SJSA1 (cell line): ENCODE data around the gene PLXNB3. TPM values are rescaled to one million over a fixed set of nuclear protein-coding genes. Genes with fewer than 3 reads are reported as not detected.
A peak's percentile ranks its signal among the peaks of the same experiment; 100 is the strongest.

ENCODE experiments used
- DNase-seq, 2 experiments: peaks; one replicate each; pipeline ENCODE4 v3.0.0-alpha.2; 2015 to 2020; ENCODE audit warnings: low spot score in 2 of 2, low read depth in 1 of 2
- H3K27ac ChIP-seq: fragments of 250-450 bp; sonication (Bioruptor Pico); 2 replicates; pipeline ENCODE4 v1.5.1; 2020; ENCODE audit warnings: mild to moderate bottlenecking, moderate library complexity
- H3K27me3 ChIP-seq: fragments of 250-450 bp; sonication (Bioruptor Pico); replicated peaks from 2 replicates; pipeline ENCODE4 v1.5.1; 2020; ENCODE audit warnings: mild to moderate bottlenecking, moderate library complexity
- H3K36me3 ChIP-seq: fragments of 250-450 bp; sonication (Bioruptor Pico); 2 replicates; pipeline ENCODE4 v1.5.1; 2020; ENCODE audit warnings: mild to moderate bottlenecking
- H3K4me1 ChIP-seq: fragments of 250-450 bp; sonication (Bioruptor Pico); replicated peaks from 2 replicates; pipeline ENCODE4 v1.6.1; 2021; ENCODE audit warnings: mild to moderate bottlenecking
- H3K4me3 ChIP-seq: fragments of 250-450 bp; sonication (Bioruptor Pico); 2 replicates; pipeline ENCODE4 v1.5.1; 2020; ENCODE audit warnings: mild to moderate bottlenecking
- H3K9me3 ChIP-seq: fragments of 250-450 bp; sonication (Bioruptor Pico); replicated peaks from 2 replicates; pipeline ENCODE4 v1.5.1; 2020; ENCODE audit warnings: mild to moderate bottlenecking
- total RNA-seq: library from RNA; depleted of rRNA; stranded (reverse); fragments of >200 nt; shearing (Covaris generic); gene quantifications from 2 replicates; pipeline ENCODE4 v1.2.3, GENCODE V29; 2014; rRNA removed

Gene PLXNB3
- total RNA-seq = 0.03 and 1.3 TPM in 2 replicates

GRCh38 chrX:153763989-153764755 is at the start of gene PLXNB3:
Gene PLXNB3, plus strand, starts transcription at chrX:153764249. Its CDS starts 1,287 bp downstream, at chrX:153765536.
- Histone ChIP-seq H3K27ac (no peak within 1 kb of the TSS), H3K36me3 (no peaks in the 10 kb centered on the region)

GRCh38 chrX:153714256-153714655 is 49.8 kb upstream of the PLXNB3 start:
- no peaks in the 10 kb centered on the region for H3K4me1 ChIP-seq
- H3K27me3 ChIP-seq = no peaks in the 10 kb centered on the region
- peaks cover 25% of the 10 kb centered on the region for H3K36me3 ChIP-seq
- H3K27ac ChIP-seq = no peak overlapping the region
- no peak for DNase-seq
- no peak overlapping the region for H3K4me3 ChIP-seq
- H3K9me3 ChIP-seq = no peaks in the 10 kb centered on the region

More at GRCh38 chrX:153763989-153764755, at the start of gene PLXNB3:
- Histone ChIP-seq H3K4me3 (peak within 1 kb of the TSS; percentile 19; the same call in 1 of the 2 replicates), H3K4me1 (peaks cover 26% of the 10 kb centered on the region), H3K9me3 (no peaks in the 10 kb centered on the region), H3K27me3 (no peaks in the 10 kb centered on the region)
- peak; percentile 50 to 84 for DNase-seq

GRCh38 chrX:153717445-153717844 is 46.6 kb upstream of the PLXNB3 start:
- H3K27me3 ChIP-seq = no peaks in the 10 kb centered on the region
- H3K36me3 ChIP-seq = peaks cover 47% of the 10 kb centered on the region
- 0 out of 2 replicates have a peak, but pooled peaks cover under 1% of the 10 kb centered on the region for H3K4me1 ChIP-seq
- no peak overlapping the region for H3K27ac ChIP-seq
- no peaks in the 10 kb centered on the region for H3K9me3 ChIP-seq
- no peak for DNase-seq
- no peak overlapping the region for H3K4me3 ChIP-seq

DNA sequence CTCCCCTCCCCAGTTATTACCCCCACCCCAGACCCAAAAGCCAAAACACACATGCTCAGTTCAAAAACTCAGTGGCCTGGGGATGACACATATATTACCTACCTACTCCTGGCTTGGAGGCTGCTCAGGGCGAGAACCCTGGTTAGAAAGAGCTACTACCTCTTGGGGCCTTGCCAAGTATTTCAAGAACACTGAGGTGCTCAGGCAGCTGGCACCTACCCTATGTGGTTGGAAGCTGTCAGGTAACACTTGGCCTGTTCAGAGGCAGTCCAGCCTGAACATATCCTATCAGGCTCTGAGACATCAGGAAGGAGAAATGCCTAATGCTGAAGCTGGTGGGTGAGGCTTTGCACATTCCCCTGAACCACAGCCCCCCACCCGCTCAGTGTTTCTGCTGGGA is 44.8 kb upstream of the PLXNB3 start:
- Histone ChIP-seq H3K27me3 (no peaks in the 10 kb centered on the region), H3K4me1 (peaks cover 8% of the 10 kb centered on the region; the same call in 1 of the 2 replicates), H3K27ac (no peak overlapping the region), H3K9me3 (no peaks in the 10 kb centered on the region), H3K36me3 (peaks cover 53% of the 10 kb centered on the region), H3K4me3 (no peak overlapping the region)
- no peak for DNase-seq

DNA sequence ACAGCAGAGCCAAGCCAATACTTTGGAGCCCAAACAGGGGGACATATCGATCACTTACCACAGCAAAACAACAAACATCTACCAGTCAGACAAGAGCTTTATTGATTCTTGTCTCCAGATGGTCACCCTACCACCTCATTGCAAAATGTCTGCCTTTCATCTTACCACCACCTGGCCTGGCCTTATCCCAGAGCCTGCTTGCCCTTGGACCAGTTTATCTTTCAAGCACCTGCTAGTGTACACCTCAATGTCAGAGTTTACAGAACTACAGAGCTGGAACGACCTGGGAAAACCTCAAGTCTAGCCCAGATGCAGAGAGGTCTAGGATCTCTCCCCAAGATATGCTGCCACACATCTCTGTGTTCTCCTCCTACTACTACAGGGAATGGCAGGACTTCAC is 44.3 kb upstream of the PLXNB3 start:
- Histone ChIP-seq H3K36me3 (peaks cover 50% of the 10 kb centered on the region), H3K4me1 (peaks cover 9% of the 10 kb centered on the region), H3K9me3 (no peaks in the 10 kb centered on the region), H3K4me3 (no peak overlapping the region), H3K27me3 (no peaks in the 10 kb centered on the region), H3K27ac (no peak overlapping the region)
- no peak for DNase-seq

- peaks cover 36% of the 10 kb centered on the region for H3K36me3 ChIP-seq
- no peaks in the 10 kb centered on the region for H3K27me3 ChIP-seq
- DNase-seq = no peak
- H3K4me1 ChIP-seq = peaks cover 35% of the 10 kb centered on the region
- peak overlapping the region; percentile 55 for H3K27ac ChIP-seq
- H3K9me3 ChIP-seq = no peaks in the 10 kb centered on the region
- H3K4me3 ChIP-seq = peak overlapping the region; percentile 73
These were observed 41.2 kb upstream of the PLXNB3 start for GRCh38 chrX:153722704-153723350.

GRCh38 chrX:153723351-153724251 is 40.4 kb upstream of the PLXNB3 start:
- H3K27me3 ChIP-seq = no peaks in the 10 kb centered on the region
- peak overlapping the region; percentile 73 for H3K4me3 ChIP-seq
- H3K27ac ChIP-seq = peak overlapping the region; percentile 55
- no peaks in the 10 kb centered on the region for H3K9me3 ChIP-seq
- peaks cover 35% of the 10 kb centered on the region for H3K4me1 ChIP-seq
- H3K36me3 ChIP-seq = peaks cover 35% of the 10 kb centered on the region
- peak in 1 of 2 experiments; percentile 62 for DNase-seq

GRCh38 chrX:153724252-153725038 is 39.6 kb upstream of the PLXNB3 start, which contains the start of the genes ABCD1 and BCAP31:
Gene ABCD1, plus strand, starts transcription at chrX:153724856. Its CDS starts 411 bp downstream, at chrX:153725267.
Gene BCAP31, minus strand, starts transcription at chrX:153724387. Its CDS starts 1,143 bp downstream, at chrX:153723244.
- Histone ChIP-seq H3K36me3 (peaks cover 32% of the 10 kb centered on the region), H3K4me3 (peak within 1 kb of the TSS; percentile 73), H3K27ac (peak within 1 kb of the TSS; percentile 55), H3K4me1 (peaks cover 35% of the 10 kb centered on the region), H3K9me3 (no peaks in the 10 kb centered on the region), H3K27me3 (no peaks in the 10 kb centered on the region)
- DNase-seq = peak; percentile 88 to 90

DNA sequence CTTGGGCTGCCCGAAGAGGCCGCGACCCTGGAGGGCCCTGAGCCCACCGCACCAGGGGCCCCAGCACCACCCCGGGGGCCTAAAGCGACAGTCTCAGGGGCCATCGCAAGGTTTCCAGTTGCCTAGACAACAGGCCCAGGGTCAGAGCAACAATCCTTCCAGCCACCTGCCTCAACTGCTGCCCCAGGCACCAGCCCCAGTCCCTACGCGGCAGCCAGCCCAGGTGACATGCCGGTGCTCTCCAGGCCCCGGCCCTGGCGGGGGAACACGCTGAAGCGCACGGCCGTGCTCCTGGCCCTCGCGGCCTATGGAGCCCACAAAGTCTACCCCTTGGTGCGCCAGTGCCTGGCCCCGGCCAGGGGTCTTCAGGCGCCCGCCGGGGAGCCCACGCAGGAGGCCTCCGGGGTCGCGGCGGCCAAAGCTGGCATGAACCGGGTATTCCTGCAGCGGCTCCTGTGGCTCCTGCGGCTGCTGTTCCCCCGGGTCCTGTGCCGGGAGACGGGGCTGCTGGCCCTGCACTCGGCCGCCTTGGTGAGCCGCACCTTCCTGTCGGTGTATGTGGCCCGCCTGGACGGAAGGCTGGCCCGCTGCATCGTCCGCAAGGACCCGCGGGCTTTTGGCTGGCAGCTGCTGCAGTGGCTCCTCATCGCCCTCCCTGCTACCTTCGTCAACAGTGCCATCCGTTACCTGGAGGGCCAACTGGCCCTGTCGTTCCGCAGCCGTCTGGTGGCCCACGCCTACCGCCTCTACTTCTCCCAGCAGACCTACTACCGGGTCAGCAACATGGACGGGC is 38.8 kb upstream of the PLXNB3 start:
- H3K4me3 ChIP-seq = peak overlapping the region; percentile 73
- peaks cover 25% of the 10 kb centered on the region for H3K36me3 ChIP-seq
- peak overlapping the region; percentile 55; the same call in 1 of the 2 replicates for H3K27ac ChIP-seq
- H3K27me3 ChIP-seq = no peaks in the 10 kb centered on the region
- no peaks in the 10 kb centered on the region for H3K9me3 ChIP-seq
- peaks cover 35% of the 10 kb centered on the region for H3K4me1 ChIP-seq
- DNase-seq = no peak

DNA sequence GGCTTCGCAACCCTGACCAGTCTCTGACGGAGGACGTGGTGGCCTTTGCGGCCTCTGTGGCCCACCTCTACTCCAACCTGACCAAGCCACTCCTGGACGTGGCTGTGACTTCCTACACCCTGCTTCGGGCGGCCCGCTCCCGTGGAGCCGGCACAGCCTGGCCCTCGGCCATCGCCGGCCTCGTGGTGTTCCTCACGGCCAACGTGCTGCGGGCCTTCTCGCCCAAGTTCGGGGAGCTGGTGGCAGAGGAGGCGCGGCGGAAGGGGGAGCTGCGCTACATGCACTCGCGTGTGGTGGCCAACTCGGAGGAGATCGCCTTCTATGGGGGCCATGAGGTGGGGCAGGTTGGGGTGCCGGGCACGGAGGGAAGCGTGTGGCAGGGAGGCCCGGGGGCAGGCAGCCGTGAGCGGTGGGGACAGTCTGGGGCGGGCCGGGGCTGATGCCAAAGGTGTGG is 38.2 kb upstream of the PLXNB3 start:
- DNase-seq = no peak
- no peaks in the 10 kb centered on the region for H3K9me3 ChIP-seq
- H3K27ac ChIP-seq = peak overlapping the region; percentile 69; the same call in 1 of the 2 replicates
- no peak overlapping the region for H3K4me3 ChIP-seq
- peaks cover 35% of the 10 kb centered on the region for H3K4me1 ChIP-seq
- H3K36me3 ChIP-seq = peaks cover 20% of the 10 kb centered on the region
- no peaks in the 10 kb centered on the region for H3K27me3 ChIP-seq

GRCh38 chrX:153726286-153727122 is 37.5 kb upstream of the PLXNB3 start:
- Histone ChIP-seq H3K36me3 (peaks cover 19% of the 10 kb centered on the region), H3K9me3 (no peaks in the 10 kb centered on the region), H3K27me3 (no peaks in the 10 kb centered on the region), H3K27ac (peak overlapping the region; percentile 69), H3K4me3 (0 out of 2 replicates have a peak overlapping the region, but pooled peaks have one; percentile 9), H3K4me1 (peaks cover 35% of the 10 kb centered on the region)
- peak; percentile 52 to 57 for DNase-seq
